Activated T-cell treated with anti-CD3 and anti-CD28 coated beads for 4 hours (primary cell): ENCODE results near the gene ERFL.
A peak's percentile ranks its signal among the peaks of the same experiment; 100 is the strongest.
"Not testable (repeated sequence)": the region's sequence is repeated elsewhere in the genome, so short reads cannot be mapped to it uniquely, and the experiment has no call there.

Experiments
- DNase-seq: peaks from one replicate; pipeline ENCODE4 v3.0.0-alpha.2; 2020

ERFL gene

DNA sequence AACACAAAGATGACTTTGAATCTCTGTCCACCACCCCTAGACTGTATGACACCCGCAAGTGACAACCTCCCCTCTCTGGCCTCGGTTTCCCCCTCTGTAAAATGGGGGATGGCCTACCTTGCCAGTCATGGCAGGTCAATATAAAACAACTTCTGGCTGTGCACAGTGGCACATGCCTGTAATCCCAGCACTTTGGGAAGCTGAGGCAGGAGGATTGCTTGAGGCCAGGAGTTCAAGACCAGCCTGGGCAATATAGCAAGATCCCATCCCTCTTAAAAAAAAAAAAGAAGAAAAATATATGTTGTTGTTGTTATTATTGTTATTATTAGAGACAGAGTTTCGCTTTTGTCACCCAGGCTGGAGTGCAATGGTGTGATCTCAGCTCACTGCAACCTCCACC lies 52.3 kb downstream of the ERFL start:
- not testable (repeated sequence) for DNase-seq

DNA sequence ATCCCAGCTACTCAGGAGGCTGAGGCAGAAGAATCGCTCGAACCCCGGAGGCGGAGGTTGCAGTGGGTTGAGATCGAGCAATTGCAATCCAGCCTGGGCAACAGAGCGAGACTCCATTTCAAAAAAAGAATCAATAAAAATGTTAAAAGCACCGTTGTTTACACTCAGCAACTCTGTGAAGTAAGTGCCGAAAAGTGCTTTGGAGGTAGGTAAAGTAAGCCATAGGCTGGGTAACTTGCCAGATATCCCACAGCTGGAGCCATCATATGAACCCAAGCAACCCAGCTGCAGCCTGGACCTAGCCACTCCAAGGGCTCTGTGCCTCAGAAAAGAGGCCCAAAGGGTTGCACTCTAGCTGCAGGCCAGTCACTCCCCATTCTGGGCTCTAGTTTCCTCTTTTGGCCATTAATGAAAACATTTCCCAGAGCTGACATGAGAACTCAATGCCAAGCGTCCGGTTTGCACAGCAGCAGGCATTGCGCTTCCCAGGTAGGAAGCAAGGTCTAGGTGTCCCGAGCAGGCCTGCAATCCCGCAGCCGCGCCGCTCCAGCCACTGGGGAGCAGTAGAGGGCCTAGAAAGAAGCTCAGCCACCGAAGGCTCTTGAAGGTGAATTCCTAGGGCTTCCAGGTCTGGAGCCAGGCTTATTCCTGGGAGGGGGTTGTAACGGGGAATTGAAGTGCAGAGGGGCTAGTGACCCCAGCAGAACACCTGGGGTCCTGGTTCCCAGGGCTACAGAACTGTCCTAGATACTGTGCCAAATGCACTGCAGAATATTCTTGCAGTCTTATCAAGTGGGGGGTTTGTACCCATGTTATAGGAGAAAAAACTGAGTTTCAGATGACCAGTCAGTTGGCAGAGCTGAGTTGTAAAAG lies 55.2 kb downstream of the ERFL start:
- peak; percentile 54 for DNase-seq

DNA sequence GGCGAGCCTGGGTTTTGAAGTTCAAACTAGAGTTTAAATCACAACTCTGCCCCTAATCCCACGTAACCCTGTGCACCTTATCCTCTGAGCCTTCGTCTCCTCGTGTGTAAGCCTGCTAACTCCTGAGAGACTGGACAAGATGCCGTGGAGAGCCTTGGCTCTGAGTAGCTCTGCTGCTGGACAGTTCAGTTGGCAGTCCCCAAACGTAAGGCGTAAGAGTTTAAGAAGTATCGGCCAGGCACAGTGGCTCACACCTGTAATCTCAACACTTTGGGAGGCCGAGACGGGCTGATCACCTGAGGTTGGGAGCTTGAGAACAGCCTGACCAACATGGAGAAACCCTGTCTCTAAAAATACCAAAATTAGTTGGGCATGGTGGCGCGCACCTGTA lies 55.9 kb downstream of the ERFL start:
- DNase-seq: no peak

DNA sequence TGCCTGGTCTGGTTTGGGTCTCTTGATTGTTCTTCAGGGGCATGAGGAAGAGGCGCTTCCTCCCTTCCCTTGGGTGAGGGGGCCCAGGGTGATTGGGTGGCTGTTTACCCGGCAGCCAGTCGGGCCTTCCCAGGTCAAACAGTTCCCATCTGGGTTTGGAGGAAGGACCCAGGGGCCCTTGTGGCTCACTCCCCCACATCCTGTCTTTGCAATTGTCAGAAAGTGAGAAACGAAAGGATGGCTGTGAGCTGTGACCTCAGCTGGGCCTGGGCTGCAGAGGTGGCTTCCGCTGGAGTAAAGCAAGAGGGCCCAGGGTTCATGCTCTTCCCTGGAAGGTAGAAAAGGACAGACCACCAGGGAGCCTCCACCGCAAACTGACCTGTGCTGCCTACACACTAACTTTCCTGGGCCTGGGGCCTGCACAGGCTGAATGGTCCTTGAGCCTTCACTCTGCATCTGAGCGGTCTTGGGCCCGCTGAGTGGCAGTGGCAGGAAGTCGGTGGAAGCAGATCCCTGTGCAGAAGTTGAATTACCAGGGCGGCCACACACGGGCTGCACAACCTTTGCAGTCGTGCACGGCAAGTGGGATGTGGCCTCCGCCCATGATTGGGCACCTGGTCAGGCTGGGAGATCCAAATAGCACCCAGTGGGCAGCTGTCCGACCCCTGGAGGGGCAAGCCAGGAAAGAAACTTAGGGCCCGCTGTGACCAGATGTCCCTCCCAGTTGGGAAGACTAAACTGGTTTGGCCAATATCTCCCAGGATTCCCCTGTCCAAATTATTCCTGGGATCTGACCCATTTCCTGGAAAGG lies 56.5 kb downstream of the ERFL start:
- no peak for DNase-seq

DNA sequence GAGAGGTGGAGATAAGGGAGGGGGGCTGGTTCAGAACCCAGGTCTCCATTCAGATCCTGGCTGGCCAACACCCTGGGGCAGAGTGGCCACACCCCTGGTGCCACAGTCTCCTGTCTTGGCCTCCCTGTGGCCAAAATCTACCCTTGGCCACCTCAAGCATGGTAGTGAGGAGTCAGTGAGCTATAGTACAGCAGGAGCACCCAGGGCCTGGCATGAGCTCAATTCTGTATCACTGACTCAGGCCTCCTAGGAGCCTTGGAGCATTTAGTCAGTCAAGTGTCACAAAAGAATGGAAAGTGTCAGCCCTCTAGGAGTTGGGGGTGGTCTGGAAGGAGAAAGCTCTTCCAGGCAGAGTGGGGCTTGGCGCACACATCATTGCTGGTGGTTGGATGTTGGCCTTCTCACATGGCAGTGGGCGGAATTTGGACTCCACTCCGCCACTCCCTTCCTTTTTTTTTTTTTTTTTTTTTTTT lies 57.8 kb downstream of the ERFL start:
- DNase-seq: no peak

DNA sequence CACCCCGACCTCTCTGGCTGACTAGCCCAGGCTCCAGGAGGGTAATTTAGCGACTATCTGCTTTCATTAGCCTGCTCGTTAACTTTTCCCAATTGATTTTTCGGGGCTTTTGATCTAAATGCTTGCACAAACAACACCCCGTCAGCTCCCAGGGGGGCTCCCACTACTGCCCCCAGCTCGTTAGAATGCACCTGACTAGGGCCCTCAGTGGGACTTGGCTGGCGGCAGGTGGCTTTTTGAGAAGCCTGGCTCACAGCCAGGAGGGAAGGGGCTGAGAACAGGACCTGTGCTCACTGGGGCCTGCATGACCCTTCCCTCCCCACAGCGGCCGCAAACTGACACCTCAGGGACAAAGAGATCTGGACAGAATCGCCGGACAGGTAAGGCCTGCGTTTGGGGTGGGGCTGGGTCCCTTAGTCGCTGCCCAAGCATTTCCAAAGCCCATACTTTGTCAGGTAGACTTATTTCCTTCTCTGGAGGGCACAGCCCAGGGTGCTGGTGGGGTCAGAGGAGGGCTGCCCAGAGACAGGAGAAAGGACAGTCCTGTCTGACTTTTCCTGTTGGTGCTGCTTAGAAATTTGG lies 58.8 kb downstream of the ERFL start:
- DNase-seq: no peak

DNA sequence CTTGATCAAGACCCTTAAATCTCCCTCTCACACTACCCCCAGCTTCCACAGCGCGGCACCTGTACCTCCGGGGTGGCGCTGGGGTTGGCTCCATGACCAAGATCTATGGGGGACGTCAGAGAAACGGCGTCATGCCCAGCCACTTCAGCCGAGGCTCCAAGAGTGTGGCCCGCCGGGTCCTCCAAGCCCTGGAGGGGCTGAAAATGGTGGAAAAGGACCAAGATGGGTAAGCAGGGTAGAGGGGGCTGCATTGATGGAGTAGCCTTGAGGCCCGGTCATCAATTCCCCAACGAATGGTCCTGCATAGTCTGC lies 59.3 kb downstream of the ERFL start:
- no peak for DNase-seq

DNA sequence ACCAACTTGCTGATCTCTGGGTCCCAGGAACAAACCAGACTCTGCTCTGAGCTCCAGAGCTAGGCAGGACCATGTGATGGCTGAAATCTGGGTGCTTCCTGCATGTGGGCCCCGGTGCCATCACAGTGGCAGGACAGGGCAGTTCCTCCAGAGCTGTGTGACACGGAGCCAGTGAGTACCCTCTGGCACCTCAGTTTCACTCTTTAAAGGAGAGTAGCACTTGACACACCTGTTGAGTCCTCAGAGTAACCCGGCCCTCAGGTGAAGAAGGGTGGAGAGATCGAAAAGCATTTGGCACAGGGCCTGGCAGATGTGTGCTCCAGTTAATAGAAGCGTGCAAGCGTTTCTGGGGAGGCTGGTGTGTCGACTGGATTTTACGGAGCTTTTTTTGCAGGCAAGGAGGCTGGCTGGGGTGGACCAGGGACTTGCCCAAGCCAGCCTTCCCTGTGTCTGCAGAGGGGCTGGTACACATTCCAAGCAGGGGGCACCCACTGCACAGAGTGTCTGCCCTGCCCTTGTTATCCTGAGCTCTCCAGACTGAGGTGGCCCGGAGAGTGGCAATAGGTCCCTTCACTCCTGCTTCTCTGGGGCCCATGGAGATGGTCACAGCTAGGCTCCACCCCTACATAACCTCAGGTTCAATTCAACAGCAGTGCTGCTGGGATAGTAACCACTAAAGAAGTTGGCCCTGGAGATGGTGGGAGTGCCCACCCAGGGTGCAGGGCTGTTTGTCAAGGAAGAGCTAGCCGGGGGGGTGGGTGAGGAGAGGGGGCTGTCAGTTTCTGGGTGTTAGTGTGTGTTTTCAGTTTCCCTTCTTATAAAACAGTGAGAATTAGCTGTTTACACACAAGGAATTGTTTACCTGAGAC lies 59.9 kb downstream of the ERFL start:
- DNase-seq: no peak

DNA sequence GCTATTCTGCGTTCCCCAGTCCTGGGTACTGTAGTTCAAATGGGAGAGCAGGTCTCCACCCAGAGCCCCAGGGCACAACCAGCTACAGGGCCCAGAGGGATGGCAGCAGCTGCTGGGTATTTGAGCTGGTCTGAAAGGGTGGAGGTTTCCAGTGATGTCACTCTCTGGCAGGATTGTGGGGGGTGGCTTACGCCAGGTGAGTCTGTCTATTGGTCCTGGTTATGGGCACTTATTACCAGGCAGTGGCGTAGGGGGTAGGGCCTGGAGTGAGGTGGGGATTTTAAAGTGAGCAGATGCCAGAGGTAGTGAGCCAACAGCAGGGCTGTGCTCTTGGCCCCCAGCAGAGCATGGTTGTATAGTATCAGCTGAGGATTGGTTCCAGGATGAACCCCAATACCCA lies 62.0 kb downstream of the ERFL start:
- DNase-seq: no peak

DNA sequence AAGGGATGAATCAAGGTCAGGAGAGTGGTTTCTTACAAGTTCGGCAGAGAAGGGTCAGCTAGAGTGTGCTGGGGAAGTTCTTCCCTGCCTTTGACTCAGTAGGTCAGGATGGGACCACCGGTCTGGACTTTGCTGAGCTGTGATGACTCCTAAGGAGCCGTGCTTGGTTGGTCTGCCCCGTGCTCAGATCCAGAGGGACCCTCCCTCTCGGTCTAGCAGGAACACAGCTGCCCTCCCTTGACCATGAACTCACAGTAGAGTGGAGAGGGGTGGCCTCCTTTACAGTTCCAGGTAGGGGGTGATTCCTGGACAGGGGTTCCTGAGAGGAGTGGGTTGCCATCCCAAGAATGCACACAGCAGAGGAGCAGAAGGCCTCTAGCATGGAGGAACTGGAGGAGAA lies 63.9 kb downstream of the ERFL start:
- no peak for DNase-seq

DNA sequence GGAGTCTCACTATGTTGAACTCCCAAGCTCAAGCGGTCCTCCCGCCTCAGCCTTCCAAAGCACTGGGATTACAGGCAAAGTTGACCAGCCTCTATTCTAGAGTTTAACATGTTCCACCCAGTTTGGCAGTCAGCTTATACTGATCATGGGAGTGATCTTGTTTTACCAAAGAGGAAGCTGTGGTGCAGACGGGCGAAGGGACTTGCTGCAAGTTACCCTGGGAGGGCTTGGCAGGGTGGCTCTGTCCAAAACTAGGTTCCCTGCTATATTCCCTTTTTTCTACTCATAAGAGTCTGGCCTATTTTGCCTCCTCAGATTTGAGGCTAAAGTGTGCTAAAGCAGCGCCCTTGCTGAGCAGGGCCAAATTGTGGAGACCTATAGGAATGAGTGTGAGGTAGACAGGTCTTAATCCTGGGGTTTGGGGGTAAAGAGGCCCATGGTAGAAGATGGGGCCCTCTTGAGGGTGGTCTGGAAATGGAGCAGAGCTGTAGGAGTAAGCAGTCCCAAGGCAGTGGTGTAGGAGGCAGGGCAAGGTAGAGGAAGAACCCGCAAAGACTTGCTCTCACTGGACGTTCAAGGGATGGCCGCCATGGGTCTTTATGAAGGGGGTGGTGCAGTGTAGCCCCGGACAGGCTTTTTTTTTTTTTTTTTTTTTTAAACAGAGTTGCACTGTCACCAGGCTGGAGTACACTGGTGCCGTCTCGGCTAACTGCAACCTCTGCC lies 64.9 kb downstream of the ERFL start:
- no peak for DNase-seq

DNA sequence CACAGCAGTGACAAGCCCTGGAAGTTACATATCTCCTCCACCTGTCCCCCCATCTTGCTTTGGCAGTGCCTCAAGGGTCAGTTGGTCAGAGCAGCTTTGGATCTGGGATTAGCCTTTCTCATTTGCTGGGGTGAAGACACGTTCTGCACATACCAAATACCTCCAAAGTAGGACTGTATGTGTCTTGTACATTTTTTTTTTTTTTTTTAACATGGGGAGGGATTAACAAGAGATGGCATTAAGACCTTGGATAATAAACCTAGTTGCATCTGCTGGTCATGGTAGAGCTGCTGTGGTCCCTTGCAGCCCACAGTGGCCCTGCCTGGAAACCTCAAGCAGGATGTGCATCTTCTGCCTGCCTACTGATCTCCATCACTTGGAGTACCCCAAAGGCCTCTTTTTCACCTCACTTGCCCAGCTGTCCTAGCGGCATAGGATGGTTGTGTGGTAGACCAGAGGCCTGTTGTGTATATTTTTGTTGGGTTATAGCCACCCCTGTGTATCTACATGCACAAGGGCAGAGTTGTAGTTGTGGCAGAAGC lies 65.7 kb downstream of the ERFL start:
- no peak for DNase-seq

DNA sequence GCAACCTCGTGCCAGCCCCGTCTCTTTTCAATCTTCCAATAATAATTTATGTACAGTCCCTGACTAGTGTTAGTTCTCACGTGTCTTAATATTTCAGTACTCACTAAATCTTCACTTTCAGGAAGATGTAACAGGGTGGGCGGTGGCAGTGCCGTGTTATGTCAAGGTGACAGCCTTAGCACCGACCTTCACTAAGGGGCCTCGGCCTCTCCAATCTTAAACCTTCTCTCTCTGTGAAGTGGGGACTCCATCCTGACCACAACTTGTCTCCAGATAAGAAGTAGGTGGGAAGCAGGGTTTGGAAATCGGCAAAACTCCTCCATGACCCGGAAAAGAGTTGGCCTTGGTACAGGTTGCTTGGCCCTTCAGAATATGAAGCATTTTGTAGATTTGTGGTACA lies 66.4 kb downstream of the ERFL start:
- no peak for DNase-seq

DNA sequence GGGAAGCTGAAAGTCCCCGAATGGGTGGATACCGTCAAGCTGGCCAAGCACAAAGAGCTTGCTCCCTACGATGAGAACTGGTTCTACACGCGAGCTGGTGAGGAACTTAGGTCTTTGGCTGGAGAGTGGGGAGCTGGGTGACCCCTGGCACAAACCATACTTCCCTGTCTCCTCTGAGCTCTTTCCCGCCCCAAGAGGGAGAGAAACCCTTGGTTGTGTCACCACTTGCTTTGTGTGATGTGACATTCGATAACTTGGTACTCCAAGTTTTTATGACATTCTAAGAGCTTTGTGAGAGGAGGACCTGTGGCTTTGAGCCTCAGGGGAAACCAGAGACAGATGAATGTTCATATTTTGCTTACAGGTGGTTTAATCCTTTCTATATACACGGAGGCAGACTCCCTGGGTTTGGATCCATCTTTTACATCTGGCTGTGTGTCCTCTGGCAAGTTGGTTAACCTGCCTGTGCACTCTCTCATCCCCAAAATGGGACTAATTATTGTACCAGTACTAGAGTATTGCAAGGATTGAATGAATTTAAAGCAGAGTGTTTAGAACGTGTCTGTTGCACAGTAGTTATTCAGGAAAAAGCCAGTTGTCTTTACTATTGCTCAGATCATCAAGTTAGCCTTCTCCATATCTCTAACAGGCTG lies 67.0 kb downstream of the ERFL start:
- DNase-seq: no peak

DNA sequence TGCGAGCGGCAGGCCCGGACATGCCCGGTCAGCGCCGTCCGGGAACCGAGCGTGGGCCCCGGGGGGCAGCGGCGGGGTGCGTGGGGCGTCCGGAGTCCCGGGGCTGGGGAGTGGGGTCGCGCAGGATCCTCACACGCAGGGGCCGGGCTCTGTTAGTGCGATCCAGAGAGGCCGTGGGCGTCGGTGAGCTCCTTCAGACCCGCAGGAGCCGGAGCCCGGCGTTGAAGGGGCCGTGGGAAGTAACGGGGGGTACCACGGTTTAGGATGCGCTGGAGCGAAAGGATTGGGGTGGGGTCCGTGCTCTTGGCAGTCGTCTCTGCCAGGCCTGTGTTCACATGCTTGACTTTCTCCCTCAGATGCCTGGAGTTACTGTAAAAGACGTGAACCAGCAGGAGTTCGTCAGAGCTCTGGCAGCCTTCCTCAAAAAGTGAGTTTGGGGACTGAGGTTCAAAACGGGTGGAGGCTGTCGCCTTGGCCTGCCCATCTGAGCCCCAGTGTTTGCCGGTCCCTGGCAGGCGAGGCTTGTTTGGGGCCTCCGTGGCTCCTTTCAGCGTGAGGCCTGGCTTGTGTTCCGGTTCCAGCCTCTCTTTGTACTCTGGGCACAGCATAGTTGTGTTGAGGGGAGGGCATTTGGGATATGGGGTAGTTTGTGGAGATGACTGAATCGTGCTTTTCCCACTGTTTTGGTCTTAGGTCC lies 67.7 kb downstream of the ERFL start:
- no peak for DNase-seq

DNA sequence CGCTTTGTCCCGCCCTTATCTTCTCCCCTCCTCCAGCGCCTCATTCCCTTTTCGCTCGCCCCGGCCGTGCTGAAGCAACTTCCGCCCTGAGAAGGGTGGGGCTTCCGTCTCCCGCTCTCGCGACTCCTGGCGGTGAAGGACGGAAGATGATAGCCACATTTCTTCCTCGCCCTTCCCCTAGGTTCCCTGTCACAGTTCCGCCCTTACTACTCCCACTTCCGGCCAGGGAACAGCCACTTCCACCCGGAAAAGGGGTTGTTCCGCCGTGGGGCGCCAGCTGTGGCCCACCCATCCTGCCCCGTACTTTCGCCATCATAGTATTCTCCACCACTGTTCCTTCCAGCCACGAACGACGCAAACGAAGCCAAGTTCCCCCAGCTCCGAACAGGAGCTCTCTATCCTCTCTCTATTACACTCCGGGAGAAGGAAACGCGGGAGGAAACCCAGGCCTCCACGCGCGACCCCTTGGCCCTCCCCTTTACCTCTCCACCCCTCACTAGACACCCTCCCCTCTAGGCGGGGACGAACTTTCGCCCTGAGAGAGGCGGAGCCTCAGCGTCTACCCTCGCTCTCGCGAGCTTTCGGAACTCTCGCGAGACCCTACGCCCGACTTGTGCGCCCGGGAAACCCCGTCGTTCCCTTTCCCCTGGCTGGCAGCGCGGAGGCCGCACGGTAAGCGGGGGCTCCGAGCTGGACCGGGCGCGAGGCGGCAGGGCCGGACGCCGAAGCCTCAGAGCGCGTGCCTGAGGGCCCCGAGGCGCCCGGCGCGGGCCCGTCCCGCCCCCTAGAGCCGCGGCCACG lies 68.4 kb downstream of the ERFL start, which contains the start of gene RPS19:
Gene RPS19 (plus strand): TSS at position 638 of the 801 bp plus-strand sequence. CDS start 520 bp downstream, outside the sequence.
- DNase-seq: peak; percentile 98

DNA sequence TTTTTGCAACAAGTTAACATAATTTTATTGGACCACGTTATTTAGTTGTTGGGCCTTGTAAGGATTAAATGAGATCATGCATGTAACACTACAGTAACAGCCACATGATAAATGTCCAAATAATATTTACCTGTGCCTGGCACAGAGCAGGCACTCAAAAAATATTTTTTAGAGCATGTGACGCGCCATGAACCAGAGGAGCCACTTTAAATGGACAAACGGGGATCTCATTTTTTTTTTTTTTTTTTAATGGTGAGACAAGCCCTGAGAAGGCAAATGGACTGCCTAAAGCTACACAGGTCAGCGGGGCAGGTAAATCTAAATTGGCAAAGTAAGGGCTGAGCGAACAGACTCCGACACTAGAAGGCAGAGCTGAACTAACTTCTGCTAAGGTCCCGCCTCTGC lies 69.0 kb downstream of the ERFL start:
- no peak for DNase-seq
